GM12865 (cell line): ENCODE results near the gene APBB1IP.
"Not testable (repeated sequence)": the region's sequence is repeated elsewhere in the genome, so short reads cannot be mapped to it uniquely, and the experiment has no call there.

ENCODE experiments used
- DNase-seq: peaks from one replicate; pipeline ENCODE4 v3.0.0; 2010; ENCODE audit warnings: low read depth
- H3K4me3 ChIP-seq: 2 replicates; pipeline ENCODE4 v1.5.1; 2011; ENCODE audit warnings: mild to moderate bottlenecking, low read depth, low read length, control low read depth
- CTCF ChIP-seq: IDR thresholded peaks from 2 replicates; pipeline ENCODE4 v1.5.1; 2011; ENCODE audit warnings: low read length, control low read depth, low read depth, inconsistent platforms; ENCODE audit not compliant: insufficient read depth; ENCODE audit errors: missing control alignments

The APBB1IP gene

GRCh38 chr10:26437637-26438461 lies at the start of gene APBB1IP:
Gene APBB1IP, plus strand, starts transcription at chr10:26438341. Its CDS starts 53,986 bp downstream, at chr10:26492327.
- peak within 1 kb of the TSS; percentile 93 for H3K4me3 ChIP-seq
- peak; percentile 88 for DNase-seq
- TF ChIP-seq CTCF, result no peak

GRCh38 chr10:26389533-26389932 lies 48.6 kb upstream of the APBB1IP start:
- no peak for TF ChIP-seq CTCF
- no peak for DNase-seq
- no peak overlapping the region for H3K4me3 ChIP-seq

GRCh38 chr10:26391701-26392695 lies 46.1 kb upstream of the APBB1IP start:
- H3K4me3 ChIP-seq, result peak overlapping the region; percentile 57
- DNase-seq, result peak; percentile 31
- TF ChIP-seq CTCF, result no peak

- H3K4me3 ChIP-seq, DNase-seq: not testable (repeated sequence)
Measured at GRCh38 chr10:26398353-26398752, 39.8 kb upstream of the APBB1IP start.

- no peak for DNase-seq
- no peak for TF ChIP-seq CTCF
- no peak overlapping the region for H3K4me3 ChIP-seq
Measured at GRCh38 chr10:26407406-26407969, 30.7 kb upstream of the APBB1IP start.

- no peak overlapping the region for H3K4me3 ChIP-seq
- no peak for TF ChIP-seq CTCF
- peak; percentile 56 for DNase-seq
Measured at GRCh38 chr10:26408858-26409494, 29.2 kb upstream of the APBB1IP start.

GRCh38 chr10:26410356-26410755 lies 27.8 kb upstream of the APBB1IP start:
- DNase-seq, result no peak
- no peak for TF ChIP-seq CTCF
- H3K4me3 ChIP-seq, result no peak overlapping the region
